Raji (cell line): Measurements from ENCODE around the gene GBP7.

Source experiments
- POLR2A ChIP-seq: IDR thresholded peaks from 2 replicates; pipeline ENCODE4 v1.6.1; 2011; ENCODE audit warnings: low read depth, low read length, control low read depth; ENCODE audit not compliant: insufficient read depth

Gene GBP7, protein sequence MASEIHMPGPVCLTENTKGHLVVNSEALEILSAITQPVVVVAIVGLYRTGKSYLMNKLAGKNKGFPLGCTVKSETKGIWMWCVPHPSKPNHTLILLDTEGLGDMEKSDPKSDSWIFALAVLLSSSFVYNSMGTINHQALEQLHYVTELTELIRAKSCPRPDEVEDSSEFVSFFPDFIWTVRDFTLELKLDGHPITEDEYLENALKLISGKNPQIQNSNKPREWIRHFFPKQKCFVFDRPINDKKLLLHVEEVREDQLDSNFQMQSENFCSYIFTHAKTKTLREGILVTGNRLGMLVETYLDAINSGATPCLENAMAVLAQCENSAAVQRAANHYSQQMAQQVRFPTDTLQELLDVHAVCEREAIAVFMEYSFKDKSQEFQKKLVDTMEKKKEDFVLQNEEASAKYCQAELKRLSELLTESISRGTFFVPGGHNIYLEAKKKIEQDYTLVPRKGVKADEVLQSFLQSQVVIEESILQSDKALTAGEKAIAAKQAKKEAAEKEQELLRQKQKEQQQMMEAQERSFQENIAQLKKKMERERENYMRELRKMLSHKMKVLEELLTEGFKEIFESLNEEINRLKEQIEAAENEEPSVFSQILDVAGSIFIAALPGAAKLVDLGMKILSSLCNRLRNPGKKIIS

DNA sequence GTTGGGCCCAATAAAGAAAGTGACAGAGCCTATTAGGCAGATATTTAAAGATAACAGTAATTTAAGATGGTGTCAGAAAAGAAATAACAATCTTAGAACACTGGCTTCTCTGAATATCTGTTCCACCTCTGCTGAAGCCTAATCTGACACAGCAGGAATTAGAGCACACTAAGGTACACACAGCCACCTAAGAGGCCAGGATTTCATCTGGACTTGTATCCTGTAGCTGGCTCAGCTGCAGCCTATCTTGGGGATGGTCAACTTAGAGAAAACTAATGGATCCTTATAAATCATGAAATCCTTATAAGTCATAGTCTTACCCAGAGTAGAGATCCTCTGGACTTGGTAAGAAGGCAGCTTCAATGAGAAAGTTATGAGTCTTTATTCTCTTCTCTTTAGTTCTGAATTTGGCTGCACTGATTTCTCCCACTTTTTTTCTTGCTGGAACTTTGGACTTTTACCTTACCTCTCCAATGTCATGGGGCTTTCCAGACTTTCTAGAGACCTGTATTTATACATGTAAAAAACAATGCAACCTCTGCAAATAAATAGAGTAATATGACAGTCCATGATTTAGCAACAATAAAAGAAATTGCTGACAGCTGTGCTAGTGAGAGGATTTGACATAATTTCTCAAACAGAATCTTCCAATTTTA lies at the start of gene GBP7:
Gene GBP7, minus strand, starts transcription at position 403 of the 656 bp plus-strand sequence. CDS start 4,068 bp downstream, outside the sequence.
- TF ChIP-seq POLR2A = no peak

DNA sequence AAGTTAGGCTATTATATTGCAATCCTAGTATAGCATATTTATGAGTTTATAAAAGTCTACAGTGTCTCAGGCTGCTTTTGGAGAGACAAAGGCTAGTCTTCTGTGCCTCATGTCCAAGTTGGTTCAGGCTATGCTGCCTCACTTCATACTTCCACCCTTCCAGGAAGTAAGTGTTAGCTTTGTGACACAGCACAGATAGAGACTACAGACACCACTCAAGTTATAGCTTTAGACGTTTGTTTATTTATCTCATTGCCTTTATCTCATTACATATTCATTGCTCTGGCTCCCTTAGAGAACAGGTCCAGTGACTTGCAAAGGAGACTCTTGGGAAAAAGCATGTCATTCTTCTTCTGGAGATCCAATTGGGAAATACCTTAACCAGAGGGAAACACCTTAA lies 45.5 kb upstream of the GBP7 start:
- TF ChIP-seq POLR2A = no peak

DNA sequence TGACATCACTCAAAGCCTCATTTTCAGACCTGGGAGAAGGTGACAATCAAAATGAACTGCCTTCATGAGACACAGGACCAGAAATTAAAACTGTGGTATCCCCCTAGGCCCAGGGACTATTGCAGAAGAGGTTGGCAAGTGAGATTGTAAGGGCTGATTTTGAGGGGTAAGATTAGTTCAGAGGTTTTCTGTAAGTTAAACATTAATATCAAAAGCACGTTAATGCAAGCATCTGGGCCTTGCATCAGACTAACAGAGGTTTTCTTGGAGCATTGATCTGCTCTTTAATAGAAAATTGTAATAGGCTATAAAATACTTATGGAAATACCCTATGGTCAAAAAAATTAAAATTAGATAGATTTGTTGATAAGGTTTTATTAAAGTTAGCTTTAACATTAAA lies 37.5 kb upstream of the GBP7 start:
- no peak for TF ChIP-seq POLR2A

DNA sequence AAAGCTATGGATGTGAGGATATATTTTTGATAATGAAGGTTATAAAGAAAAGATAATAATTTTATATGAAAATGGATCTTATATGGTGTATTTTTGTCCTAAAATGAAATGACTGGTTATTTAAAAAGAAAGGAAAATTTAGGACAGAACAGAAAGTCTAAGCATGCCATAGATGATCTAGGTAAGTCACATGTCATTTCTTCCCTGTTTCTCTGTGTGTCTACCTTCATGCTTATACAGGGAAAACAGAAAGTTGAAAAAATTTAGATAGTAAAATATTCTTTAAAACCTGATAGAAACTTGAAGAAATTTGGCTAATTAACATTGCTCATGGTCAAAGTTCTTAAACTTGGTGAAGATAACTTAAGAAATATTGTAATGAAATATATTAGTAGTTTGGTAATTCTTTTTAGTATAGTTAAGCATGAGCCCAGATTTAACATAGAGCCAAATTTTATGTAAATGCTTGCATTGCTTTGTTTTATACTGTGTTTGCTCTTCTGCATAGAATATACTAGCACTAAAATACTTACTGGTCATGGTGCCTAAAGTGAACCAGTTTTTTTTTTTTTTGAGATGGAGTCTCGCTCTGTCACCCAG lies 35.3 kb upstream of the GBP7 start:
- no peak for TF ChIP-seq POLR2A

GRCh38 chr1:89206373-89206772 lies 30.6 kb upstream of the GBP7 start:
- TF ChIP-seq POLR2A = no peak

DNA sequence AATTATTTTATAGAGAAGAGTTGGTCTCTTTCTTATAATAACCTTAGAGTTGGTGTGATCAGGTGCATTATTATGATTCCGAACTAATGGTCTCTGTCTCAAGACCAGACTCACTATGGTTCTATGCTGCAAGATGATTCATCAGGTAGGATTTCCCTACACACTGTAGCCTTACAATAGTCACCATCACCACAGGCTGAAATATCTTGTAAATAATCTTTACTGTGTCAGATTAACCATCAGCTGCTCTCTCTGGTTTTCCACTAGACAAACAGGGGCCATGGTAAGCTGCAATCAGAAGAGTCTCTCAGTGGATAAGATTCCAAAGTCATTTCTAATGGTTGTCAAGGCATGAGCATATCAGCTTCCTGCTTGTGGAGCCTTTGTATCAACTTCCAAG lies 27.4 kb upstream of the GBP7 start:
- TF ChIP-seq POLR2A = no peak

DNA sequence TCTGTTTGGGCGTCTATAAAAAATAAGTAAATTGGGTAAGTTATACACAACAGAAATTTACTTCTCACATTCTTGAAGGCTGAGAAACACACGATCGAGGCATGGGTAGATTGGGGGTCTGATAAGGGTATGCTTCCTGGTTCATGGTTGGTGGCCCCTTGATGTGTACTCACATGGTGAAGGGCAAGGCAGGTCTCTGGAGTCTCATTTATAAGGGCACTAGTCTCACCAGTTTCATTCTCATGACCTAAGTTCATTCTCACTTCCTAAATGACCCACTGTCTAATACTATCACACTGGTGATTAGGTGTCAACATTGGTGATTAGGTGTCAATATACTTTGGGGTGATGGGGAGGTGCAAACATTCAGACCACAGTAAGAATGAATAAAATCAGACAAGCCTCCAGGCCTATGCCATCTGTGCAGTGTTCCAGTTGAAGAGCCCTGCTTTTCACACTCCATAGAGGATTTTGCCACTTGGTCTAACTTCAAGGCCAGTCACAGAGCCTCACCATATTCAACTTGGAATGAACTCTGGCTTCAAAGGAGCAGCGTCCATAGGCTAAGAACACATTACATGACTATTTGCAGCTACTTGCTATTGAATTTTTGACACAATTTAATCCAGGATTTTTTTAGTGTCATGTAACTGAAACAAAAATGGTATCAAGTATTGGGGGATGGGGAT lies 25.4 kb upstream of the GBP7 start:
- no peak for TF ChIP-seq POLR2A

- TF ChIP-seq POLR2A = no peak
Measured at GRCh38 chr1:89200663-89201062, 24.9 kb upstream of the GBP7 start.

DNA sequence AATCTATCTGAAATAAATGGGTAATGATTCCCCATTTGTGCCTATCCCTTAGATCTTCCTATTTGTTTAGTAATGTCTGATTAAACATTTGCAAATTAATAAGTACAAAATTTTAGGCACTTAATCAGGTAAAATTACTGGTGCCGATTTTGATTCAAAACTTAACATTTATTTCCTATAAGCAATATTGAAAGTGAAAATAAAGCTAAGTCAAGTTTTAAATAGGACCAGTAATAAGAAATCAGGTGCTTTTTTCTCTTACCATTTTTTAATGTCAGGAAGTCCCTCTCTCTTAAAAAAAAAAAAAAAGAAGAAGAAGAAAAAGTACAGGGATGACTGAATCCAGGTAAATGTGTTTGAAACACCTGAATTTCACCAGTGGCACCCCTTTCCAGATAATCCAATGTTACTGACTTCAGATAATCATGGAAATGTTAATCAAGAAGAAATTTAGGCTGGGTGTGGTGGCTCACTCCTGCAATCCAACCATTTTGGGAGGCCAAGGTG lies 23.8 kb upstream of the GBP7 start:
- TF ChIP-seq POLR2A = no peak

DNA sequence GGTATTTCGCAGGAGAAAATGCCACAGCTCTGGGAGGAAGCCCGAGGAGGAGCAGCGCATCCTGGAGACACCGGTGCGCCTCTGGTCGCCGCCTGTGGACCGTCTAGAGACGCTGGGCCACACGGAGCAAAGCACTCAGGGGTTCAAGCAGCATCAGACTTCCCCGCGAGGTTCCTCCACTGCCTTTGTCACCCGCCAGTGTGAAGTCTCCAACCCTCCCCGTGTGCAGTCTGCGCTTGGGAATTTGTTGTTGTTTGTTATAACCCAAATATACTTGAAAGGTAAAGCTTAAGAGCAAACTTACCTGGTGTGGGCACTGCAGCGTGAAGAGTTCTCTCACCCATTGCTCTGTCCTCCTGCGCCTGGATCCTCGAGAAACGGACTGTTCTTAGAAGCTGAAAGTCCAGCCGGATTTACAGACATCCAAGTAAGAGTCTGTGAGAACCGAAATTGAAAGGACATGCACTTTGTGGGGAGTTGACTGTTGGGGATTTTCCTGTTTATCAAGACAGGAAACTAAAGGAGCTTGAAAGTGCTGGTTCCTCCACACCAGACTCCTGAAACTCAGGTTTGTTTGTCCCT lies 22.8 kb upstream of the GBP7 start, which contains the start of gene GBP4:
Gene GBP4, minus strand, starts transcription at position 452 of the 582 bp plus-strand sequence. Its CDS starts 108 bp downstream, at position 344.
- TF ChIP-seq POLR2A = no peak

- TF ChIP-seq POLR2A = no peak
Measured at GRCh38 chr1:89198081-89198480, 22.3 kb upstream of the GBP7 start.

- no peak for TF ChIP-seq POLR2A
Measured at GRCh38 chr1:89195476-89195875, 19.7 kb upstream of the GBP7 start.

DNA sequence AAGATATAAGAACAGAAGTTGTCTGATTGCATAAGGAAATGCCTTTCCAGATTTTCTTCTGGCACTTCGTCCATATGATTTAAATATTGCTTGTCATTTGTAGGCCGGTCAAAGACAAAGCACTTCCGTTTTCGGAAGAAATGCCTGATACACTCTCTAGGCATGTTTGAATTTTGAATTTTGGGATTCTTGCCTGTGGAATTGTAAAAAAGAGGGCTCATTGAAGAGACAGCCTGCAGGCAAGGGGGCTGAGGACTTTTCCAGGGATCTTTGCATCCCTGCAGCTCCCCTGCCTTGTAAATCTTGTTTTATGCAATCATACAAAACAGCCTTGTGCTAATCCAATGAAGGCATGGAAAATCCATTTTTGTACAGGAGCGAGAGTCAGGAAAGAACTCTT lies 15.5 kb upstream of the GBP7 start:
- no peak for TF ChIP-seq POLR2A

DNA sequence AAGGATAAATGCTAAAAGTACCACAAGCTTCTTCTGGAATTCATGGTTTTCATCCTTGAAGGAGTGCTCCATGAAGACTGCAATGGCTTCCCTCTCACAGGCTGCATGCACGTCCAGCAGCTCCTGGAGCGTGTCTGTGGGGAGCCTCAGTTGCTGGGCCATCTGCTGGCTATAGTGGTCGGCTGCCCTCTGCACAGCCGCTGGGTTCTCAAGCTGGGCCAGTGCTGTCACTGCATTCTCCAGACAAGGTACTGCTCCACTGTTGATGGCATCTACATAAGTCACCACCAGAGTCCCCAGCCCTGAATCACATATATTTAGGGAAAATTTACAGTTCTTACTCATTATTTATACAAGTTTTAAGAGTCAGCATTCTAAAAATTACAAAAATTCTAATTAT lies 14.2 kb upstream of the GBP7 start:
- no peak for TF ChIP-seq POLR2A

DNA sequence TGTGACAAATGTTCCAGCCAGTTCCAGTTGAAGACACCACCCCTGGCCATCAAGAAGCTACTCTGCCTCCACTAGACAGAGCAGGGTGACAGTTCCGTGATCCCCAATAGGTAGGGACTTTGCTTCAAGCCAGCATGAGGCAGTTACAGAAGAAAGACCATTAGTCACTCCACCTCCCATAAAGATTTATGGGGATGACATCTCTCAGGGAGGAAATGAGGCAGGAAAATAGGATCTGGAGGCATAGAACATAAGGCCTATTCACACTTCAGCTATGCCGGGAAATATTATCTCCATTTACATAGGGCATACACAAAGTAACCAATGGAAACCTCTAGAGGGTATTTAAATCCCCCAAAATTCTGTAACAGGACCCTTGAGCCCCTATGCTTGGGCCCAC lies 3.5 kb upstream of the GBP7 start:
- TF ChIP-seq POLR2A = no peak

- TF ChIP-seq POLR2A = no peak
Measured at GRCh38 chr1:89176971-89177370, 1.2 kb upstream of the GBP7 start.
